Neural cell (in vitro differentiated cells): Measurements from ENCODE around the gene ADORA1. TPM values are rescaled to one million over a fixed set of nuclear protein-coding genes. Genes with fewer than 3 reads are reported as not detected.

Experiments used
- H2AFZ ChIP-seq: fragments of 200-600, 300-800 bp; sonication (generic), shearing (Covaris generic); 2 replicates; pipeline ENCODE4 v1.6.0; 2014; ENCODE audit warnings: low read depth, mild to moderate bottlenecking, antibody characterized with exemption, low read length, moderate library complexity
- H3F3A ChIP-seq: fragments of 200-600 bp; shearing (Covaris generic); 2 replicates; pipeline ENCODE4 v1.6.1; 2016; ENCODE audit warnings: mild to moderate bottlenecking, moderate library complexity, mixed read lengths, antibody characterized with exemption, low read length; ENCODE audit not compliant: insufficient read depth, poor library complexity, severe bottlenecking
- H3K27ac ChIP-seq: fragments of 200-600, 300-800 bp; sonication (generic), shearing (Covaris generic); 2 replicates; pipeline ENCODE4 v1.5.1; 2014; ENCODE audit warnings: mild to moderate bottlenecking, low read length, moderate library complexity
- H3K27me3 ChIP-seq: fragments of 300-800, 200-600 bp; sonication (generic), shearing (Covaris generic); 2 replicates; pipeline ENCODE4 v1.6.0; 2014; ENCODE audit warnings: mild to moderate bottlenecking, low read depth, low read length, moderate library complexity; ENCODE audit not compliant: insufficient read depth
- H3K36me3 ChIP-seq: fragments of 300-800, 200-600 bp; sonication (generic), shearing (Covaris generic); 2 replicates; pipeline ENCODE4 v1.5.1; 2014; ENCODE audit warnings: mild to moderate bottlenecking, antibody characterized with exemption, low read length, moderate library complexity; ENCODE audit not compliant: insufficient read depth
- H3K4me2 ChIP-seq: fragments of 300-800, 200-600 bp; sonication (generic), shearing (Covaris generic); 2 replicates; pipeline ENCODE4 v1.6.0; 2014; ENCODE audit warnings: mild to moderate bottlenecking, low read length
- H3K4me3 ChIP-seq: fragments of 300-800, 200-600 bp; sonication (generic), shearing (Covaris generic); 2 replicates; pipeline ENCODE4 v1.5.1; 2014; ENCODE audit warnings: mild to moderate bottlenecking, low read length, moderate library complexity
- H3K79me2 ChIP-seq: fragments of 200-600 bp; shearing (Covaris generic); replicated peaks from 2 replicates; pipeline ENCODE4 v1.6.0; 2014; ENCODE audit warnings: mild to moderate bottlenecking, low read length, moderate library complexity; ENCODE audit not compliant: insufficient read depth
- H3K9ac ChIP-seq: fragments of 300-800, 200-600 bp; sonication (generic), shearing (Covaris generic); 2 replicates; pipeline ENCODE4 v1.6.1; 2016; ENCODE audit warnings: mild to moderate bottlenecking, low read length, mixed read lengths
- H3K9me2 ChIP-seq: fragments of 200-600 bp; shearing (Covaris generic); 2 replicates; pipeline ENCODE4 v1.6.1; 2016; ENCODE audit warnings: mild to moderate bottlenecking, low read length, mixed read lengths; ENCODE audit not compliant: insufficient read depth
- H3K9me3 ChIP-seq: fragments of 200-600, 300-800 bp; sonication (generic), shearing (Covaris generic); 2 replicates; pipeline ENCODE4 v1.6.1; 2016; ENCODE audit warnings: mild to moderate bottlenecking, mixed run types, low read length, moderate library complexity, mixed read lengths
- H4K20me1 ChIP-seq: fragments of 200-600 bp; shearing (Covaris generic); 2 replicates; pipeline ENCODE4 v1.6.1; 2016; ENCODE audit warnings: mild to moderate bottlenecking, mixed run types; ENCODE audit not compliant: insufficient read depth
- CTCF ChIP-seq: fragments of 450-650 bp; IDR thresholded peaks from 2 replicates; pipeline ENCODE4 v1.5.1; 2014; ENCODE audit warnings: antibody characterized with exemption, mild to moderate bottlenecking, moderate library complexity; ENCODE audit not compliant: poor library complexity, severe bottlenecking
- EP300 ChIP-seq: fragments of 450-650 bp; conservative IDR thresholded peaks from 2 replicates; pipeline ENCODE4 v1.6.1; 2014; ENCODE audit warnings: antibody characterized with exemption, mild to moderate bottlenecking, moderate library complexity; ENCODE audit not compliant: poor library complexity, severe bottlenecking
- MXI1 ChIP-seq: fragments of 450-650 bp; conservative IDR thresholded peaks from 2 replicates; pipeline ENCODE4 v1.6.1; 2014; ENCODE audit warnings: antibody characterized with exemption, mild to moderate bottlenecking; ENCODE audit not compliant: poor library complexity, severe bottlenecking
- POLR2AphosphoS5 ChIP-seq: IDR thresholded peaks from 2 replicates; pipeline ENCODE4 v1.6.1; 2012
- TAF1 ChIP-seq: IDR thresholded peaks from 2 replicates; pipeline ENCODE4 v1.6.1; 2012; ENCODE audit warnings: low read depth
- polyA plus RNA-seq: library from polyadenylated mRNA; depleted of rRNA; stranded (reverse); fragments of >200 nt; gene quantifications from 2 replicates; pipeline ENCODE4 v1.2.3, GENCODE V29; 2014
- TF ChIP-seq, protein P1 (sequence below): IDR thresholded peaks from 2 replicates; pipeline ENCODE4 v1.6.1; 2012; ENCODE audit warnings: borderline replicate concordance

Gene ADORA1
- polyA plus RNA-seq, 1 donor from 2014 or later: 7.2 TPM

DNA sequence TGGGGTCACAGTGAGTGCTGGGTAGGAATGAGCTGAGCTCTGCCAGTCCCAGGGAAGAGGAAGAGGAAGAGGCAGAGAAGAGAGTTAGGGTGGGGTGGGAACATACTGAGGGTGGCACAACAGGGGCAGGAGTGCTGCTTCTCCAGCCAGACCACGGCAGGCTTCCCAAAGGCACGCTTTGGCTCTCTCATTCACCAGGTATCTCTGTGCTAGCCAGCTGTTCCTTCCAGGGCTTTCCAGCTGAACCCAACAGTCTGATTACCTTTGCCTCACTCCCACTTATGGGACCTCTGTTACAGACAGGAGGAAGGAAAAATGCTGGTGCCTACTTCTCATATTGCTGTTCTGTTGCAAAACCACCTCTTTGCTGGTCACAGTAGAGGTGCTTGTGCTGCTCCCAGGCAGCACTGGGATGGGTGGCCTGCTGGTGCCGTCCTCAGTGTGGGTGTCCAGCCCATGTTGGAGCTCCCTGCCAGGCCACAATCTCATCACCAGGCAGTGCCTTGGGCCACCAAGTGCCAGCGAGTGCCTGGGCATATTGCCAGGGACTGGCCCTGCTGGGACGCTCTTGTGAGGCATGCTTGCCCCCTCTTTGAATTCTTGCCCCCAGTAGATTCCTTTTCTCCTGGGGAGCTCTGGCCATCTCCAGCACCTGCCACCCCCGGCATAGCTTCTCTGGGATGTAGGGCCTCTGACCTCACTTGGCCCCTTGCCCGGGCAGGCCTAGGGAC, 2.1 kb downstream of the ADORA1 start (continued):
- TF ChIP-seq, protein P1, sequence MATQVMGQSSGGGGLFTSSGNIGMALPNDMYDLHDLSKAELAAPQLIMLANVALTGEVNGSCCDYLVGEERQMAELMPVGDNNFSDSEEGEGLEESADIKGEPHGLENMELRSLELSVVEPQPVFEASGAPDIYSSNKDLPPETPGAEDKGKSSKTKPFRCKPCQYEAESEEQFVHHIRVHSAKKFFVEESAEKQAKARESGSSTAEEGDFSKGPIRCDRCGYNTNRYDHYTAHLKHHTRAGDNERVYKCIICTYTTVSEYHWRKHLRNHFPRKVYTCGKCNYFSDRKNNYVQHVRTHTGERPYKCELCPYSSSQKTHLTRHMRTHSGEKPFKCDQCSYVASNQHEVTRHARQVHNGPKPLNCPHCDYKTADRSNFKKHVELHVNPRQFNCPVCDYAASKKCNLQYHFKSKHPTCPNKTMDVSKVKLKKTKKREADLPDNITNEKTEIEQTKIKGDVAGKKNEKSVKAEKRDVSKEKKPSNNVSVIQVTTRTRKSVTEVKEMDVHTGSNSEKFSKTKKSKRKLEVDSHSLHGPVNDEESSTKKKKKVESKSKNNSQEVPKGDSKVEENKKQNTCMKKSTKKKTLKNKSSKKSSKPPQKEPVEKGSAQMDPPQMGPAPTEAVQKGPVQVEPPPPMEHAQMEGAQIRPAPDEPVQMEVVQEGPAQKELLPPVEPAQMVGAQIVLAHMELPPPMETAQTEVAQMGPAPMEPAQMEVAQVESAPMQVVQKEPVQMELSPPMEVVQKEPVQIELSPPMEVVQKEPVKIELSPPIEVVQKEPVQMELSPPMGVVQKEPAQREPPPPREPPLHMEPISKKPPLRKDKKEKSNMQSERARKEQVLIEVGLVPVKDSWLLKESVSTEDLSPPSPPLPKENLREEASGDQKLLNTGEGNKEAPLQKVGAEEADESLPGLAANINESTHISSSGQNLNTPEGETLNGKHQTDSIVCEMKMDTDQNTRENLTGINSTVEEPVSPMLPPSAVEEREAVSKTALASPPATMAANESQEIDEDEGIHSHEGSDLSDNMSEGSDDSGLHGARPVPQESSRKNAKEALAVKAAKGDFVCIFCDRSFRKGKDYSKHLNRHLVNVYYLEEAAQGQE: no peak
- TF ChIP-seq POLR2AphosphoS5: no peak

- H3K4me2 ChIP-seq: no peak overlapping the region
- H3K9ac ChIP-seq: no peak overlapping the region
- H3K9me2 ChIP-seq: no peaks in the 10 kb centered on the region
- TF ChIP-seq EP300 (no peak), TAF1 (no peak), MXI1 (no peak)
- H3K9me3 ChIP-seq: no peaks in the 10 kb centered on the region
- H3K36me3 ChIP-seq: no peaks in the 10 kb centered on the region
- H3K79me2 ChIP-seq: no peaks in the 10 kb centered on the region
- no peaks in the 10 kb centered on the region for H4K20me1 ChIP-seq
- no peak overlapping the region for H2AFZ ChIP-seq
- no peak overlapping the region for H3K4me3 ChIP-seq
- H3K27ac ChIP-seq: no peak overlapping the region
- H3K27me3 ChIP-seq: peaks cover 23% of the 10 kb centered on the region
- H3F3A ChIP-seq: no peaks in the 10 kb centered on the region
Observed at GRCh38 chr1:203130358-203130985, 2.9 kb downstream of the ADORA1 start.

GRCh38 chr1:203131548-203132200, 4.1 kb downstream of the ADORA1 start:
- no peak overlapping the region for H3K4me3 ChIP-seq

More at GRCh38 chr1:203131548-203132200, 4.1 kb downstream of the ADORA1 start:
- Histone ChIP-seq H2AFZ (no peak overlapping the region), H3F3A (no peaks in the 10 kb centered on the region), H3K9ac (no peak overlapping the region), H3K9me2 (no peaks in the 10 kb centered on the region), H3K27ac (no peak overlapping the region), H3K27me3 (peaks cover 20% of the 10 kb centered on the region), H3K36me3 (no peaks in the 10 kb centered on the region), H3K9me3 (no peaks in the 10 kb centered on the region), H3K79me2 (no peaks in the 10 kb centered on the region), H3K4me2 (no peak overlapping the region), H4K20me1 (no peaks in the 10 kb centered on the region)
- TF ChIP-seq CTCF: no peak
- TF ChIP-seq TAF1: no peak
- TF ChIP-seq MXI1: no peak
